HG02973 (cell line): ENCODE results near the gene UBE2H.
"Not testable (repeated sequence)": the region's sequence is repeated elsewhere in the genome, so short reads cannot be mapped to it uniquely, and the experiment has no call there.

Source experiments
- ATAC-seq: cut with Tn5 transposase; IDR thresholded peaks from one replicate; pipeline ENCODE4 v1.9.1; 2021; ENCODE audit warnings: moderate library complexity; ENCODE audit not compliant: unreplicated experiment

UBE2H gene

GRCh38 chr7:129952653-129953560 lies at the start of gene UBE2H:
Gene UBE2H, minus strand, starts transcription at chr7:129952960. Its CDS starts 405 bp downstream, at chr7:129952555.
- peak; percentile 57 for ATAC-seq

GRCh38 chr7:129998446-129998845 lies 45.7 kb upstream of the UBE2H start:
- no peak for ATAC-seq

GRCh38 chr7:129997285-129997684 lies 44.5 kb upstream of the UBE2H start:
- ATAC-seq: no peak

- ATAC-seq: no peak
These were observed 40.5 kb upstream of the UBE2H start for GRCh38 chr7:129993275-129993674.

GRCh38 chr7:129990403-129991192 lies 37.8 kb upstream of the UBE2H start:
- no peak for ATAC-seq

- ATAC-seq: no peak
These were observed 36.7 kb upstream of the UBE2H start for GRCh38 chr7:129989466-129989865.

GRCh38 chr7:129986600-129986999 lies 33.8 kb upstream of the UBE2H start:
- no peak for ATAC-seq

GRCh38 chr7:129980667-129981066 lies 27.9 kb upstream of the UBE2H start:
- no peak for ATAC-seq

- no peak for ATAC-seq
These were observed 22.5 kb upstream of the UBE2H start for GRCh38 chr7:129975309-129975708.

GRCh38 chr7:129970816-129971215 lies 18.1 kb upstream of the UBE2H start:
- ATAC-seq: no peak

GRCh38 chr7:129969881-129970446 lies 17.2 kb upstream of the UBE2H start:
- no peak for ATAC-seq

- ATAC-seq: no peak
These were observed 16.0 kb upstream of the UBE2H start for GRCh38 chr7:129968592-129969383.

GRCh38 chr7:129960204-129960475 lies 7.4 kb upstream of the UBE2H start:
- not testable (repeated sequence) for ATAC-seq

GRCh38 chr7:129959471-129960203 lies 6.9 kb upstream of the UBE2H start:
- ATAC-seq: no peak

- ATAC-seq: no peak
These were observed 6.1 kb upstream of the UBE2H start for GRCh38 chr7:129958643-129959470.

- no peak for ATAC-seq
These were observed 3.3 kb upstream of the UBE2H start for GRCh38 chr7:129955993-129956543.

GRCh38 chr7:129952086-129952652 lies 591 bp downstream of the UBE2H start:
- peak; percentile 21 for ATAC-seq

GRCh38 chr7:129951226-129952085 lies 1.3 kb downstream of the UBE2H start:
- no peak for ATAC-seq
